SK-N-SH treated with all-trans-retinoic acid at 6 μM for 48 hours (cell line): ENCODE data around the gene SFXN5.

Experiments
- OSR1 ChIP-seq: fragments of 250-450 bp; sonication (Bioruptor Pico); IDR thresholded peaks from 2 replicates; pipeline ENCODE4 v1.8.0; 2022; ENCODE audit warnings: moderate library complexity, mild to moderate bottlenecking, inconsistent platforms
- ZNF8 ChIP-seq: fragments of 450-650 bp; formaldehyde crosslinking; IDR thresholded peaks from 2 replicates; pipeline ENCODE4 v1.5.0; 2020; ENCODE audit warnings: mild to moderate bottlenecking, moderate library complexity

- TF ChIP-seq ZNF8 (CRISPR knock-in tag) (no peak), OSR1 (CRISPR knock-in tag) (no peak)
Measured at GRCh38 chr2:72933207-72933606, 138.3 kb downstream of the SFXN5 start.
